Measurements from ENCODE around the gene MEF2A.
"Not testable (repeated sequence)": the region's sequence is repeated elsewhere in the genome, so short reads cannot be mapped to it uniquely, and the experiment has no call there.

The MEF2A gene

GRCh38 chr15:99651023-99651807 is 85.4 kb downstream of the MEF2A start:
- no peak for DNase-seq (ENCODE audit: low read depth)

- no peak for DNase-seq (ENCODE audit: low read depth)
Measured at GRCh38 chr15:99656205-99656604, 90.4 kb downstream of the MEF2A start.

- DNase-seq (ENCODE audit: low read depth): no peak
Measured at GRCh38 chr15:99657996-99658395, 92.2 kb downstream of the MEF2A start.

- no peak for DNase-seq (ENCODE audit: low read depth)
Measured at GRCh38 chr15:99662903-99663302, 97.1 kb downstream of the MEF2A start.

- not testable (repeated sequence) for DNase-seq (ENCODE audit: low read depth)
Measured at GRCh38 chr15:99666073-99666472, 100.3 kb downstream of the MEF2A start.

- no peak for DNase-seq (ENCODE audit: low read depth)
Measured at GRCh38 chr15:99668533-99669182, 102.9 kb downstream of the MEF2A start.

GRCh38 chr15:99669250-99669649 is 103.5 kb downstream of the MEF2A start:
- DNase-seq (ENCODE audit: low read depth): no peak

- no peak for DNase-seq (ENCODE audit: low read depth)
Measured at GRCh38 chr15:99671926-99672635, 106.3 kb downstream of the MEF2A start.

GRCh38 chr15:99673111-99673510 is 107.3 kb downstream of the MEF2A start:
- DNase-seq (ENCODE audit: low read depth): no peak

GRCh38 chr15:99674279-99674678 is 108.5 kb downstream of the MEF2A start:
- DNase-seq (ENCODE audit: low read depth): no peak

GRCh38 chr15:99677540-99678134 is 111.9 kb downstream of the MEF2A start:
- DNase-seq (ENCODE audit: low read depth): no peak

- DNase-seq (ENCODE audit: low read depth): no peak
Measured at GRCh38 chr15:99680276-99680675, 114.5 kb downstream of the MEF2A start.

GRCh38 chr15:99681990-99682389 is 116.2 kb downstream of the MEF2A start:
- DNase-seq (ENCODE audit: low read depth): no peak

- no peak for DNase-seq (ENCODE audit: low read depth)
Measured at GRCh38 chr15:99682455-99682854, 116.7 kb downstream of the MEF2A start.

- no peak for DNase-seq (ENCODE audit: low read depth)
Measured at GRCh38 chr15:99683000-99683670, 117.4 kb downstream of the MEF2A start.

- DNase-seq (ENCODE audit: low read depth): no peak
Measured at GRCh38 chr15:99686290-99686689, 120.5 kb downstream of the MEF2A start.

GRCh38 chr15:99692825-99693224 is 127.0 kb downstream of the MEF2A start:
- no peak for DNase-seq (ENCODE audit: low read depth)

- DNase-seq (ENCODE audit: low read depth): no peak
Measured at GRCh38 chr15:99696096-99696495, 130.3 kb downstream of the MEF2A start.

GRCh38 chr15:99702895-99703602 is 137.3 kb downstream of the MEF2A start:
- DNase-seq (ENCODE audit: low read depth): no peak

GRCh38 chr15:99703603-99704443 is 138.0 kb downstream of the MEF2A start:
- DNase-seq (ENCODE audit: low read depth): no peak
